Activated naive CD4-positive, alpha-beta T cell treated with Interleukin-2 at 50 U/mL for 16 hours (primary cell): Measurements from ENCODE around the gene UTP25.

Experiments
- DNase-seq: peaks from one replicate; pipeline ENCODE4 v3.0.0-alpha.2; 2020

UTP25 gene

GRCh38 chr1:209844695-209845407 is 17.1 kb downstream of the UTP25 start:
- no peak for DNase-seq

GRCh38 chr1:209845408-209845725 is 17.6 kb downstream of the UTP25 start:
- no peak for DNase-seq

GRCh38 chr1:209849388-209849787 is 21.6 kb downstream of the UTP25 start:
- no peak for DNase-seq

- peak; percentile 38 for DNase-seq
These were observed 22.7 kb downstream of the UTP25 start for GRCh38 chr1:209850342-209850979.

GRCh38 chr1:209853676-209854075 is 25.9 kb downstream of the UTP25 start:
- no peak for DNase-seq

GRCh38 chr1:209854196-209854595 is 26.4 kb downstream of the UTP25 start:
- DNase-seq: no peak

- no peak for DNase-seq
These were observed 27.2 kb downstream of the UTP25 start for GRCh38 chr1:209855006-209855405.

- no peak for DNase-seq
These were observed 27.9 kb downstream of the UTP25 start for GRCh38 chr1:209855623-209856022.

GRCh38 chr1:209858561-209859103 is 30.9 kb downstream of the UTP25 start:
- no peak for DNase-seq

- peak; percentile 72 for DNase-seq
These were observed 32.6 kb downstream of the UTP25 start for GRCh38 chr1:209860293-209860881.

GRCh38 chr1:209861242-209861641 is 33.5 kb downstream of the UTP25 start:
- DNase-seq: no peak

- DNase-seq: no peak
These were observed 34.9 kb downstream of the UTP25 start for GRCh38 chr1:209862391-209863356.

- no peak for DNase-seq
These were observed 36.2 kb downstream of the UTP25 start for GRCh38 chr1:209863766-209864485.

GRCh38 chr1:209866201-209866600 is 38.4 kb downstream of the UTP25 start:
- no peak for DNase-seq

GRCh38 chr1:209869291-209870149 is 41.7 kb downstream of the UTP25 start:
- DNase-seq: no peak

GRCh38 chr1:209870151-209870831 is 42.5 kb downstream of the UTP25 start:
- no peak for DNase-seq

GRCh38 chr1:209871006-209871405 is 43.2 kb downstream of the UTP25 start:
- no peak for DNase-seq

- no peak for DNase-seq
These were observed 43.7 kb downstream of the UTP25 start for GRCh38 chr1:209871430-209871829.

GRCh38 chr1:209873067-209873799 is 45.5 kb downstream of the UTP25 start:
- DNase-seq: no peak

GRCh38 chr1:209875515-209875914 is 47.7 kb downstream of the UTP25 start:
- no peak for DNase-seq
